GM12878 (cell line): ENCODE data around the gene NINL. TPM values are rescaled to one million over a fixed set of nuclear protein-coding genes. Genes with fewer than 3 reads are reported as not detected.
"Not testable (repeated sequence)": the region's sequence is repeated elsewhere in the genome, so short reads cannot be mapped to it uniquely, and the experiment has no call there.

Source experiments
- ATAC-seq: fragments of 200-7000 bp; cut with Tn5 transposase; 3 replicates; pipeline ENCODE4 v1.9.1; 2020; ENCODE audit warnings: mild to moderate bottlenecking, moderate library complexity
- BruUV-seq: library from RNA; stranded (reverse); fragments of 400-500 nt; replicated peaks from 2 replicates; lab custom pipeline; 2021; lab: Mats Ljungman, UMichigan
- CTCF ChIA-PET: fragments of 300-600 bp; sonication (Branson Sonifier 250); formaldehyde crosslinking; extraction: SDS; loops from one replicate; lab custom pipeline; 2021; ENCODE audit warnings: inconsistent platforms; lab: Yijun Ruan, JAX
- POLR2A ChIA-PET: fragments of 350-600 bp; formaldehyde crosslinking; extraction: SDS; loops from one replicate; lab custom pipeline; 2021; ENCODE audit warnings: inconsistent platforms; lab: Charles Lee
- RAD21 ChIA-PET: fragments of 300-600 bp; sonication (Branson Sonifier 250); formaldehyde crosslinking; loops from one replicate; lab custom pipeline; 2023; ENCODE audit warnings: antibody characterized with exemption; ENCODE audit not compliant: unreplicated experiment; lab: Charles Lee
- SMC1A ChIA-PET: fragments of 300-600 bp; sonication (Branson Sonifier 250); formaldehyde crosslinking; loops from one replicate; lab custom pipeline; 2023; ENCODE audit not compliant: unreplicated experiment, uncharacterized antibody; lab: Charles Lee
- DNase-seq: peaks from one replicate; pipeline ENCODE4 v3.0.0-alpha.2; 2011; ENCODE audit warnings: low read depth, low spot score
- FAIRE-seq: peaks from 3 replicates; lab custom pipeline; 2011; peaks lifted over from hg19 to GRCh38; lab: Jason Lieb, UNC
- H2AFZ ChIP-seq: 2 replicates; pipeline ENCODE4 v1.6.0; 2011; ENCODE audit warnings: low read depth, low read length, control low read depth; ENCODE audit not compliant: control insufficient read depth
- H3K27ac ChIP-seq: 2 replicates; pipeline ENCODE4 v1.5.1; 2011; ENCODE audit warnings: control low read depth; ENCODE audit not compliant: control insufficient read depth, insufficient read depth
- H3K27me3 ChIP-seq, 2 experiments: replicated peaks in 1 of 2; 2 replicates each; pipeline versions ENCODE4 v1.6.0 to v1.6.1; 2011; ENCODE audit warnings: low read length in 1 of 2; ENCODE audit not compliant: control insufficient read depth in 2 of 2, insufficient read depth in 2 of 2
- H3K36me3 ChIP-seq, 2 experiments: 2 replicates each; pipeline ENCODE4 v1.5.1; 2011; ENCODE audit warnings: low read length in 1 of 2; ENCODE audit not compliant: control insufficient read depth in 2 of 2, insufficient read depth in 2 of 2
- H3K4me1 ChIP-seq: 2 replicates; pipeline ENCODE4 v1.6.1; 2011; ENCODE audit warnings: mild to moderate bottlenecking, low read length, moderate library complexity, mixed read lengths; ENCODE audit not compliant: control insufficient read depth, insufficient read depth
- H3K4me2 ChIP-seq: 2 replicates; pipeline ENCODE4 v1.6.0; 2011; ENCODE audit warnings: control low read depth; ENCODE audit not compliant: control insufficient read depth, insufficient read depth
- H3K4me3 ChIP-seq: fragments of 200-600 bp; sonication (generic); 2 replicates; pipeline ENCODE4 v1.5.1; 2016
- H3K79me2 ChIP-seq: 2 replicates; pipeline ENCODE4 v1.6.0; 2011; ENCODE audit warnings: low read length; ENCODE audit not compliant: control insufficient read depth, insufficient read depth
- H3K9ac ChIP-seq: 2 replicates; pipeline ENCODE4 v1.8.0; 2011; ENCODE audit warnings: low read length, control low read depth, mixed read lengths; ENCODE audit not compliant: control insufficient read depth, insufficient read depth
- H3K9me3 ChIP-seq: replicated peaks from 3 replicates; pipeline ENCODE4 v1.5.1; 2011; ENCODE audit warnings: mild to moderate bottlenecking, low read length; ENCODE audit not compliant: control insufficient read depth, insufficient read depth
- H4K20me1 ChIP-seq: 2 replicates; pipeline ENCODE4 v1.6.0; 2011; ENCODE audit not compliant: control insufficient read depth, insufficient read depth
- DPF2 ChIP-seq: fragments of 450-650 bp; IDR thresholded peaks from 2 replicates; pipeline ENCODE4 v1.6.1; 2017; ENCODE audit warnings: mild to moderate bottlenecking
- EGR1 ChIP-seq, 2 experiments: IDR thresholded peaks; 1 replicate in 1 of 2; 2 replicates in 1 of 2; pipeline ENCODE4 v1.6.1; 2011 to 2012; ENCODE audit warnings: low read depth in 2 of 2, low read length in 2 of 2, borderline replicate concordance in 1 of 2, mild to moderate bottlenecking in 1 of 2, moderate library complexity in 1 of 2
- FOS ChIP-seq: IDR thresholded peaks from 3 replicates; pipeline ENCODE4 v1.6.1; 2011; ENCODE audit warnings: borderline replicate concordance; ENCODE audit not compliant: insufficient read length; ENCODE audit errors: extremely low read depth
- FOXK2 ChIP-seq: fragments of 450-650 bp; IDR thresholded peaks from 2 replicates; pipeline ENCODE4 v1.6.1; 2017; ENCODE audit warnings: mild to moderate bottlenecking, moderate library complexity
- LARP7 ChIP-seq: fragments of 450-650 bp; IDR thresholded peaks from 2 replicates; pipeline ENCODE4 v1.6.1; 2017; ENCODE audit warnings: mild to moderate bottlenecking
- MEF2A ChIP-seq: IDR thresholded peaks from 2 replicates; pipeline ENCODE4 v1.6.1; 2011; ENCODE audit warnings: low read depth, mild to moderate bottlenecking, low read length, moderate library complexity; ENCODE audit not compliant: insufficient read depth
- NBN ChIP-seq: fragments of 450-650 bp; IDR thresholded peaks from 2 replicates; pipeline ENCODE4 v1.6.1; 2016
- NFXL1 ChIP-seq: fragments of 450-650 bp; IDR thresholded peaks from 2 replicates; pipeline ENCODE4 v1.6.1; 2017; ENCODE audit warnings: antibody characterized with exemption, mild to moderate bottlenecking, borderline replicate concordance
- PAX8 ChIP-seq: fragments of 450-650 bp; IDR thresholded peaks from 2 replicates; pipeline ENCODE4 v1.6.1; 2017; ENCODE audit warnings: mild to moderate bottlenecking, moderate library complexity
- ZNF274 ChIP-seq: IDR thresholded peaks from one replicate; pipeline ENCODE4 v1.8.0; 2011; ENCODE audit not compliant: insufficient read length, insufficient read depth
- WGBS: methylation state at CpG from one replicate; pipeline ENCODE4 v1.1.6; 2016; ENCODE audit warnings: low lambda C conversion rate; ENCODE audit not compliant: insufficient replicate concordance, insufficient coverage; ENCODE audit errors: missing lambda C conversion rate; 5-methylcytosine and 5-hydroxymethylcytosine counted together
- in situ Hi-C: fragments of 300-500 bp; cut with MboI; formaldehyde crosslinking; loops from 9 replicates; pipeline ENCODE4 v1.14.3; 2018; ENCODE audit warnings: mixed read lengths
- intact Hi-C: fragments of 100-400 bp; cut with micrococcal nuclease; formaldehyde crosslinking; loops from one replicate; pipeline ENCODE4 v1.14.2; 2022; ENCODE audit not compliant: unreplicated experiment
- polyA plus RNA-seq, 11 experiments: library from polyadenylated mRNA; depleted of rRNA in 4 of 11; unstranded in 6 of 11; stranded (reverse) in 5 of 11; fragments of >200 nt; fragmentation: Nextera tagmentation in 4 of 11; fragmentation: Illumina TruSeq in 1 of 11; extraction: Ambion mirVana in 4 of 11; extraction: Trizol in 1 of 11; gene quantifications; 1 replicate in 1 of 11; 2 replicates in 10 of 11; pipeline versions ENCODE4 v1.2.1 to v1.2.3, GENCODE V29; 2011 to 2016; ENCODE audit warnings: inconsistent platforms in 2 of 11, missing spikeins in 2 of 11, low read depth in 1 of 11
- total RNA-seq, 4 experiments: library from RNA; depleted of rRNA in 3 of 4; stranded (reverse); fragments of >200 nt in 3 of 4; fragmentation: Illumina TruSeq in 1 of 4; extraction: Trizol in 1 of 4; gene quantifications; 2 replicates each; pipeline versions ENCODE4 v1.2.1 to v1.2.3, GENCODE V29; 2013 to 2021
- TF ChIP-seq, protein P1 (sequence below): fragments of 450-650 bp; IDR thresholded peaks from 2 replicates; pipeline ENCODE4 v1.6.1; 2017; ENCODE audit warnings: mild to moderate bottlenecking, moderate library complexity

The NINL gene
- total and polyA plus RNA-seq, 10 of the 15 experiments (the other 5 are each of a cell fraction or from before 2014, with no cell fraction given): 0.04 to 0.77 (median 0.23) TPM; not detected in 1

DNA sequence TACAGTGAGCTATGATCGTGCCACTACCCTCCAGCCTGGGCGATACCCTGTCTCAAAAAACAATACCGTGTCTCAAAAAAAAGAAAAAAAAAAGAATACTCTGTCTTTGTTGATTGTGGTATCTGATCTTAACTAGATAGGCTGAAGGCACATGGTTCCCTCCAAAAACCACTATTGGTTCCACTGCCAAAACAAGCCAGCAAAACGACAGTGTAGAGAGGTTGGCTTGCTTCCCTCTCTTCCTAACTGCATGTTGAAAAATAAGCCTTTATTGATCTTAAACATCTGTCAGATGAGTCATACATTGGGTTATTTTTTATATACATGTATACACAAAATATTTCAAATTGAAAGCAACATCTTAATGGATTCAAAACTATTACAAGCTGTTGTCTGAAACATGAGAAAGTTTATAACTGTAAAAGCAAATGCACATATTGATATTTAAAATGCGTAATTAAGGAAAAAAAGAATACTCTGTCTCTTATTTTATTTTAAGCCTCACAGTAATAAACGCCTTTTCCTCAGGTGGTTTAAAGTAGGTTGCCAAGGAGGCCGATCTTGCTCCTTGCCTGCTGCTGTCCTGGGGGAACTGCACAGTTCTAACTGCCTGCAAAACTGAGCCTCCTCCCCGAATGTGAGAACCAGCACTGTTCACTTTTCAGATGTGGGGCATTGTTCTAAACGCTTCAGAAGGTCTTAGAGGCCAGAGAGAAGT is 7.0 kb upstream of the NINL start:
- no peak overlapping the region for H2AFZ ChIP-seq
- H3K36me3 ChIP-seq: no peaks in the 10 kb centered on the region
- ATAC-seq: no peak
- H3K9ac ChIP-seq: no peak overlapping the region
- no peaks in the 10 kb centered on the region for H3K4me1 ChIP-seq
- no peak overlapping the region for H3K4me2 ChIP-seq
- ChIA-PET RAD21 (no interaction called here), CTCF (no interaction called here), SMC1A (no interaction called here), POLR2A (no interaction called here)
- no peak for FAIRE-seq
- H3K79me2 ChIP-seq: no peaks in the 10 kb centered on the region
- no peak overlapping the region for H3K4me3 ChIP-seq
- H4K20me1 ChIP-seq: no peaks in the 10 kb centered on the region
- H3K9me3 ChIP-seq: no peaks in the 10 kb centered on the region
- H3K27me3 ChIP-seq: no peaks in the 10 kb centered on the region
- in situ Hi-C loops (no loop called here), intact Hi-C loops (no loop called here)
- TF ChIP-seq EGR1 (IDR thresholded peaks at IDR 0.05; ENCODE audit: borderline replicate concordance in 1 of 2, low read depth in 2 of 2, low read length in 2 of 2): no peak
- TF ChIP-seq, protein P1, sequence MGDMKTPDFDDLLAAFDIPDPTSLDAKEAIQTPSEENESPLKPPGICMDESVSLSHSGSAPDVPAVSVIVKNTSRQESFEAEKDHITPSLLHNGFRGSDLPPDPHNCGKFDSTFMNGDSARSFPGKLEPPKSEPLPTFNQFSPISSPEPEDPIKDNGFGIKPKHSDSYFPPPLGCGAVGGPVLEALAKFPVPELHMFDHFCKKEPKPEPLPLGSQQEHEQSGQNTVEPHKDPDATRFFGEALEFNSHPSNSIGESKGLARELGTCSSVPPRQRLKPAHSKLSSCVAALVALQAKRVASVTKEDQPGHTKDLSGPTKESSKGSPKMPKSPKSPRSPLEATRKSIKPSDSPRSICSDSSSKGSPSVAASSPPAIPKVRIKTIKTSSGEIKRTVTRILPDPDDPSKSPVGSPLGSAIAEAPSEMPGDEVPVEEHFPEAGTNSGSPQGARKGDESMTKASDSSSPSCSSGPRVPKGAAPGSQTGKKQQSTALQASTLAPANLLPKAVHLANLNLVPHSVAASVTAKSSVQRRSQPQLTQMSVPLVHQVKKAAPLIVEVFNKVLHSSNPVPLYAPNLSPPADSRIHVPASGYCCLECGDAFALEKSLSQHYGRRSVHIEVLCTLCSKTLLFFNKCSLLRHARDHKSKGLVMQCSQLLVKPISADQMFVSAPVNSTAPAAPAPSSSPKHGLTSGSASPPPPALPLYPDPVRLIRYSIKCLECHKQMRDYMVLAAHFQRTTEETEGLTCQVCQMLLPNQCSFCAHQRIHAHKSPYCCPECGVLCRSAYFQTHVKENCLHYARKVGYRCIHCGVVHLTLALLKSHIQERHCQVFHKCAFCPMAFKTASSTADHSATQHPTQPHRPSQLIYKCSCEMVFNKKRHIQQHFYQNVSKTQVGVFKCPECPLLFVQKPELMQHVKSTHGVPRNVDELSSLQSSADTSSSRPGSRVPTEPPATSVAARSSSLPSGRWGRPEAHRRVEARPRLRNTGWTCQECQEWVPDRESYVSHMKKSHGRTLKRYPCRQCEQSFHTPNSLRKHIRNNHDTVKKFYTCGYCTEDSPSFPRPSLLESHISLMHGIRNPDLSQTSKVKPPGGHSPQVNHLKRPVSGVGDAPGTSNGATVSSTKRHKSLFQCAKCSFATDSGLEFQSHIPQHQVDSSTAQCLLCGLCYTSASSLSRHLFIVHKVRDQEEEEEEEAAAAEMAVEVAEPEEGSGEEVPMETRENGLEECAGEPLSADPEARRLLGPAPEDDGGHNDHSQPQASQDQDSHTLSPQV: no peak
- no peak for TF ChIP-seq ZNF274
- TF ChIP-seq LARP7: no peak
- no peak for TF ChIP-seq FOXK2
- no peak for TF ChIP-seq FOS
- no peak for TF ChIP-seq DPF2
- TF ChIP-seq NFXL1: no peak
- TF ChIP-seq NBN: no peak
- no peak for TF ChIP-seq PAX8
- TF ChIP-seq MEF2A: no peak
- BruUV-seq: no TSS peak
- no peak overlapping the region for H3K27ac ChIP-seq
- 27% methylated on average over 9 of the region's 9 CpGs for WGBS
- DNase-seq: no peak

DNA sequence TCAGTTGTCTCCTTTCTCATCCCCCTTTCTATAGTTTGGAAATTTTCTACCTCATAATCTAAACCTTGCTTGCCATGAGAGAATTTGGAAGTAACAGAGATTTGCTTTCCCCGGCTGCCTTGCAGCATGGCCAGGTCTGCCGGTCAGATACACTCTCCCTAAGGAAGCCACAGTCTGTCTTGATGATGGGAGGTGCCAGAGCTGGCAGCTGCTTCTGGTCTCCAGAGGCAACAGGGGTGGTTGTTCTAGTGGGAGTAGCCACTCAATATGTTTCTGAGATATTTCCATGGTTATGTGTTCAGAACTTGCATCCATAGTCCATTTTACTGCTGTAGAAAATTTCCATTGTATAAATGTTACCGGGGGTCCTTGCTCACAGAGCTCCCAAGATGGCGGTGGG is 5.4 kb upstream of the NINL start:
- H3K36me3 ChIP-seq, H3K4me2 ChIP-seq, intact Hi-C loops, H4K20me1 ChIP-seq, POLR2A ChIA-PET, FAIRE-seq, RAD21 ChIA-PET, H3K9ac ChIP-seq, BruUV-seq, in situ Hi-C loops, DNase-seq, ATAC-seq, H3K27me3 ChIP-seq, CTCF ChIA-PET, H2AFZ ChIP-seq, H3K79me2 ChIP-seq, SMC1A ChIA-PET, H3K27ac ChIP-seq, H3K9me3 ChIP-seq, H3K4me3 ChIP-seq, H3K4me1 ChIP-seq: not testable (repeated sequence)
- 74% methylated on average over 4 of the region's 4 CpGs for WGBS
